Measurements from ENCODE around the gene VWA8. TPM values are rescaled to one million over a fixed set of nuclear protein-coding genes. Genes with fewer than 3 reads are reported as not detected.

The VWA8 gene
- total RNA-seq, 1 donor from 2014 or later, result 15.8 TPM

DNA sequence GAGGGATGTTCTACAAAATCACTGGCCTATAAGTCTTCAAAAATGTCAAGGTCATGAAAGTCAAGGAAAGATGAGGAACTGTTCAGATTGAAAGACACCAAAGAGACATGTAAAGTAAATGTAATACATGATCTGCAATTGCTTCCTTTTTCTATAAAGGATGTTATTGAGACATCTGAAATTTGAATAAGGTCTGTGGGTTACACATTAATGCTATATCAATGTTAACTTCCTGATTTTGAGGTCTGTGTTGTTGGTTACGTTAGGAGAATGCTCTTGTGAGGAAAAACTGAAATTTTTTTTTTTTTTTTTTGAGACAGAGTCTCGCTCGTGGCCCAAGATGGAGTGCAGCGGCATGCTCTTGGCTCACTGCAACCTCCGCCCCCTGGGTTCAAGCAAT lies 306.1 kb downstream of the VWA8 start:
- Mint-ChIP-seq H3K36me3 (ENCODE audit: unreplicated experiment) (no peaks in the 10 kb centered on the region), H3K4me3 (ENCODE audit: unreplicated experiment) (no peak overlapping the region), H3K9me3 (ENCODE audit: unreplicated experiment) (no peaks in the 10 kb centered on the region), H3K27ac (ENCODE audit: unreplicated experiment) (no peak overlapping the region), H3K4me1 (ENCODE audit: unreplicated experiment) (peaks cover 15% of the 10 kb centered on the region), H3K27me3 (ENCODE audit: unreplicated experiment) (no peaks in the 10 kb centered on the region)
- no peak for DNase-seq (ENCODE audit: extremely low spot score, unreplicated experiment)
- TF ChIP-seq CTCF (IDR thresholded peaks at IDR 0.05), result no peak

- Mint-ChIP-seq H3K27ac (ENCODE audit: unreplicated experiment) (no peak overlapping the region), H3K4me3 (ENCODE audit: unreplicated experiment) (no peak overlapping the region), H3K27me3 (ENCODE audit: unreplicated experiment) (no peaks in the 10 kb centered on the region), H3K4me1 (ENCODE audit: unreplicated experiment) (peaks cover 19% of the 10 kb centered on the region), H3K9me3 (ENCODE audit: unreplicated experiment) (no peaks in the 10 kb centered on the region), H3K36me3 (ENCODE audit: unreplicated experiment) (no peaks in the 10 kb centered on the region)
- peak; percentile 71 for TF ChIP-seq CTCF (IDR thresholded peaks at IDR 0.05)
- DNase-seq (ENCODE audit: extremely low spot score, unreplicated experiment), result no peak
Measured at GRCh38 chr13:41652735-41653361, 308.1 kb downstream of the VWA8 start.

GRCh38 chr13:41651413-41652058 lies 309.4 kb downstream of the VWA8 start:
- H3K27me3 Mint-ChIP-seq (ENCODE audit: unreplicated experiment), result no peaks in the 10 kb centered on the region

GRCh38 chr13:41650706-41651105 lies 310.2 kb downstream of the VWA8 start:
- H3K36me3 Mint-ChIP-seq (ENCODE audit: unreplicated experiment), result no peaks in the 10 kb centered on the region
- H3K27me3 Mint-ChIP-seq (ENCODE audit: unreplicated experiment), result no peaks in the 10 kb centered on the region
- no peak for TF ChIP-seq CTCF (IDR thresholded peaks at IDR 0.05)
- H3K4me1 Mint-ChIP-seq (ENCODE audit: unreplicated experiment), result peaks cover 26% of the 10 kb centered on the region
- no peak overlapping the region for H3K4me3 Mint-ChIP-seq (ENCODE audit: unreplicated experiment)
- H3K27ac Mint-ChIP-seq (ENCODE audit: unreplicated experiment), result no peak overlapping the region
- H3K9me3 Mint-ChIP-seq (ENCODE audit: unreplicated experiment), result no peaks in the 10 kb centered on the region
- DNase-seq (ENCODE audit: extremely low spot score, unreplicated experiment), result no peak

More at GRCh38 chr13:41651413-41652058, 309.4 kb downstream of the VWA8 start:
- Mint-ChIP-seq H3K27ac (ENCODE audit: unreplicated experiment) (no peak overlapping the region), H3K4me3 (ENCODE audit: unreplicated experiment) (no peak overlapping the region), H3K4me1 (ENCODE audit: unreplicated experiment) (peaks cover 23% of the 10 kb centered on the region), H3K36me3 (ENCODE audit: unreplicated experiment) (no peaks in the 10 kb centered on the region), H3K9me3 (ENCODE audit: unreplicated experiment) (no peaks in the 10 kb centered on the region)
- no peak for TF ChIP-seq CTCF (IDR thresholded peaks at IDR 0.05)
- DNase-seq (ENCODE audit: extremely low spot score, unreplicated experiment), result no peak

DNA sequence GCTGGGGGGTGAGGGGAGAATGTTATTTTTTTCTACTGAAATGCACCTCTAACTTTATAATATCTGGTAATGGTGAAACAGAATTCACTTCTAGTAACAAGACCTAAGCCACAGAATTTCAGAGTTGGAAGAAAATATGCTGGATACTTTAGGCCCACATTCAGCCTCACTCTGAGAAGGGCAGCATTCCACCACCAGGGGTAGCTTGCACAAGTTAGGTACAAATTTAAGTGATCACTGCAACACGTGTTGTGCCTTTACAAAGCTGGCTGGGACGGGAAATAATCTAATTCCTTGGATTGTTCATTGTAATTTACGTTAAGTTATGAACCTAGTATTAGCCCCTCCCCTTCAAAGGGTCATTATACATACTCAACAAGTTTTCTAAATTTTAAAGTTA lies 311.2 kb downstream of the VWA8 start:
- no peaks in the 10 kb centered on the region for H3K27me3 Mint-ChIP-seq (ENCODE audit: unreplicated experiment)
- H3K36me3 Mint-ChIP-seq (ENCODE audit: unreplicated experiment), result no peaks in the 10 kb centered on the region
- H3K27ac Mint-ChIP-seq (ENCODE audit: unreplicated experiment), result no peak overlapping the region
- peak; percentile 42 for TF ChIP-seq CTCF (IDR thresholded peaks at IDR 0.05)
- peaks cover 36% of the 10 kb centered on the region for H3K4me1 Mint-ChIP-seq (ENCODE audit: unreplicated experiment)
- DNase-seq (ENCODE audit: extremely low spot score, unreplicated experiment), result no peak
- no peaks in the 10 kb centered on the region for H3K9me3 Mint-ChIP-seq (ENCODE audit: unreplicated experiment)
- no peak overlapping the region for H3K4me3 Mint-ChIP-seq (ENCODE audit: unreplicated experiment)
